Sigmoid colon (tissue), 7 donors: ENCODE measurements around the gene TOX4. TPM values are rescaled to one million over a fixed set of nuclear protein-coding genes. Genes with fewer than 3 reads are reported as not detected.

Source experiments
- DNase-seq: peaks from one replicate; pipeline ENCODE4 v3.0.0-alpha.2; 2019
- H3K27ac ChIP-seq, 4 donors: fragments of 200-600 bp; sonication (generic); one replicate each; pipeline ENCODE4 v1.5.1; 2016 to 2019; ENCODE audit warnings: mild to moderate bottlenecking in 1 of 4
- H3K27me3 ChIP-seq, 3 donors: fragments of 200-600 bp; sonication (generic); one replicate each; pipeline ENCODE4 v1.5.1; 2019; ENCODE audit warnings: mild to moderate bottlenecking in 1 of 3
- H3K36me3 ChIP-seq, 4 donors: fragments of 200-600 bp; sonication (generic); one replicate each; pipeline ENCODE4 v1.5.1; 2016 to 2019
- H3K4me1 ChIP-seq, 4 donors: fragments of 200-600 bp; sonication (generic); one replicate each; pipeline ENCODE4 v1.5.1; 2017 to 2019
- H3K4me3 ChIP-seq, 4 donors: fragments of 200-600 bp; sonication (generic); one replicate each; pipeline ENCODE4 v1.5.1; 2017 to 2019; ENCODE audit warnings: mild to moderate bottlenecking in 2 of 4, moderate library complexity in 1 of 4
- H3K9me3 ChIP-seq, 4 donors: fragments of 200-600 bp in 3 of 4; sonication (generic) in 3 of 4; one replicate each; pipeline versions ENCODE4 v1.5.1 to v1.6.1; 2013 to 2019
- EP300 ChIP-seq, 4 donors: sonication (generic); formaldehyde crosslinking; IDR thresholded peaks; one replicate each; pipeline ENCODE4 v1.6.1; 2017; ENCODE audit warnings: antibody characterized with exemption in 4 of 4
- POLR2A ChIP-seq, 2 donors: fragments of 450-650 bp; IDR thresholded peaks; one replicate each; pipeline ENCODE4 v1.6.1; 2016; ENCODE audit warnings: antibody characterized with exemption in 2 of 2, mild to moderate bottlenecking in 2 of 2, moderate library complexity in 2 of 2
- POLR2AphosphoS5 ChIP-seq, 4 donors: sonication (generic); formaldehyde crosslinking; IDR thresholded peaks; one replicate each; pipeline ENCODE4 v1.6.1; 2017; ENCODE audit warnings: antibody characterized with exemption in 4 of 4
- WGBS, 2 donors: extraction: QIAGEN DNeasy Blood & Tissue Kit; methylation state at CpG; one replicate each; pipeline ENCODE4 v1.1.7; 2013; 5-methylcytosine and 5-hydroxymethylcytosine counted together
- intact Hi-C: fragments of 100-400 bp; cut with DNase I; formaldehyde crosslinking; loops from one replicate; pipeline ENCODE4 v1.15.1; 2023
- polyA plus RNA-seq, 3 donors: library from polyadenylated mRNA; stranded (reverse); fragments of 200-250 nt; gene quantifications; one replicate each; pipeline ENCODE4 v1.2.3, GENCODE V29; 2013
- total RNA-seq, 4 donors: library from RNA; depleted of rRNA; stranded (reverse); fragments of >200 nt; gene quantifications; one replicate each; pipeline ENCODE4 v1.1.0, GENCODE V29; 2016
- TF ChIP-seq, protein P1 (sequence below), 4 experiments: fragments of 450-650 bp in 3 of 4; fragments of 200-600 bp in 1 of 4; IDR thresholded peaks; one replicate each; pipeline ENCODE4 v1.5.1; 2016 to 2019; ENCODE audit warnings: antibody characterized with exemption in 4 of 4, mild to moderate bottlenecking in 3 of 4, moderate library complexity in 2 of 4
- donor health status: healthy with polysubstance abuse.
- donor health status: Bipolar disorder and iron deficiency.
- donor health status: healthy.

The TOX4 gene
- total and polyA plus RNA-seq, 7 donors = 22.2 to 71.8 (median 40.0) TPM

DNA sequence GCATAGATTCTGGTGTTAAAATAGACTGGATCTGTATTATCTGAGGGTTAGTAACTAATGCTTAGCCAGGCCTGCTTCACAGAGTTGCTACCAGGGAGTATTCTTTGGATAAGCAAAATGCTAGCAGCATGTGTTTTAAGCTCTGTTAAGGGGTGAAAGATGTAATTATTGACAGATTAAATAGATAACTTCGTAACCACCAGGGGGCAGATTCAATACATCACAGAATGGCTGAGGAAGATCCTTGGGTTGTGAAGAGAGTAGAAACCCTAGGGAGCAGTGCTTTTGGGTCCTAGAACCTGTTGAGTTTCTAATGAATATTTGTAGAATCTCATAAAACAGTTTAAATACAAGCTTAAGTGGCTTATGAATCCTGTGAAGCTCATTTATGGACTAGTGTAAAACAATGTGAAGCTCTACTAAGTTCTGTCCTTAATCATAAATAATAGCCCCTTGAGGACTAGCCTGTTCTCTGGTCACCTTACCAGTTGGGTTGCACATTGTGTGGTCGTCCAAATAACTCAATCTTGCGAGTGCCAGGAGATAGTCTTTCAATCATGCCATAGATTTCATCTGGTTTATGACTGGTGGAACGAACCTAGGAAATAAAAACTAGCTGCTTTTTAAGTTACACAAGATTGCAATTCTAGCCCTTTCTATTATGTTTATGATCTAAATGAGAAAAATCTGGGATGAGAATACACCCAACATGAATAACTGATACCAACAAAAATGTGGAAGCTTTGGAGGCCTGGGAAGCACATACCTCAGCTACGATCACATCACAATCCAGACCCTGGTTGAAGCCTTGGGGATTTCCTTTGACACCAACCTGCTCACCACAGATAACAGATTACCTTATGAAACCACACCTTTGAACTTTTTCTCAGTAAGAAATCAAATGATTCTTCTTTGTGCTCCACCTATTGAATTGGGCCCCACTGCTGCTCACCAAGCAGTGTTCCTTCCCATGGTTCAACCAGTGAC is 21.8 kb downstream of the TOX4 start:
- peak overlapping the region in 1 of 4 donors; percentile 23 for H3K27ac ChIP-seq
- no peaks in the 10 kb centered on the region for H3K27me3 ChIP-seq
- no peak for DNase-seq
- peaks cover 4 to 98% (median 45%) of the 10 kb centered on the region in 4 donors for H3K36me3 ChIP-seq
- no peak overlapping the region for H3K4me3 ChIP-seq
- TF ChIP-seq, protein P1, sequence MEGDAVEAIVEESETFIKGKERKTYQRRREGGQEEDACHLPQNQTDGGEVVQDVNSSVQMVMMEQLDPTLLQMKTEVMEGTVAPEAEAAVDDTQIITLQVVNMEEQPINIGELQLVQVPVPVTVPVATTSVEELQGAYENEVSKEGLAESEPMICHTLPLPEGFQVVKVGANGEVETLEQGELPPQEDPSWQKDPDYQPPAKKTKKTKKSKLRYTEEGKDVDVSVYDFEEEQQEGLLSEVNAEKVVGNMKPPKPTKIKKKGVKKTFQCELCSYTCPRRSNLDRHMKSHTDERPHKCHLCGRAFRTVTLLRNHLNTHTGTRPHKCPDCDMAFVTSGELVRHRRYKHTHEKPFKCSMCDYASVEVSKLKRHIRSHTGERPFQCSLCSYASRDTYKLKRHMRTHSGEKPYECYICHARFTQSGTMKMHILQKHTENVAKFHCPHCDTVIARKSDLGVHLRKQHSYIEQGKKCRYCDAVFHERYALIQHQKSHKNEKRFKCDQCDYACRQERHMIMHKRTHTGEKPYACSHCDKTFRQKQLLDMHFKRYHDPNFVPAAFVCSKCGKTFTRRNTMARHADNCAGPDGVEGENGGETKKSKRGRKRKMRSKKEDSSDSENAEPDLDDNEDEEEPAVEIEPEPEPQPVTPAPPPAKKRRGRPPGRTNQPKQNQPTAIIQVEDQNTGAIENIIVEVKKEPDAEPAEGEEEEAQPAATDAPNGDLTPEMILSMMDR (IDR thresholded peaks at IDR 0.05) = peak; percentile 25 to 45 (median 37)
- no peak for TF ChIP-seq POLR2AphosphoS5 (IDR thresholded peaks at IDR 0.05)
- H3K4me1 ChIP-seq = peaks cover 0 to 7% (median 3%) of the 10 kb centered on the region in 4 donors
- 63 to 70% methylated on average over 5 of the region's 5 CpGs for WGBS, 2 donors
- H3K9me3 ChIP-seq = no peaks in the 10 kb centered on the region
- intact Hi-C loops = loop anchor here (1.0 kb wide), 1 partner anchor 58 kb away; no protein-coding TSS in a partner anchor

DNA sequence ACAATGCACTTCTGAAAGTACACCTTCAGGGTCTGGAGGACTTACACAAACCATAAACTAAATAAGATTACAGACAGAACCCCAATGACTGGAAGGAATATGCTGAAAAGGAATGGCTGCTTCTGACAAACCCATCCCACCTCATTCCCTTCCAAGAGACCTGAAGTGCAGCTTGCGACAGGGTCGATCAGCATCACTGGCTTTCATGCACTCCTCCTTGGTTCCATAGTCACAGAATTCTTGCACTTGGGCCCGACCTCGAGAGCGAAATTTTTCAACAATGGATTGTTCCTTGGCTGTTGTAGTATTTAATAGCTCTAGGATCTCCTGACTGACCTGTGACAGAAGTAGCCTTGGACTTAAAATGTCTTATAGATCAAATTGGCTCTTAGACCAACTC is 24.6 kb downstream of the TOX4 start:
- 93% methylated on average over 5 of the region's 5 CpGs for WGBS, 2 donors
- Histone ChIP-seq H3K4me1 (peaks cover 0 to 7% (median 3%) of the 10 kb centered on the region in 4 donors), H3K9me3 (no peaks in the 10 kb centered on the region), H3K27me3 (no peaks in the 10 kb centered on the region), H3K27ac (no peak overlapping the region), H3K4me3 (no peak overlapping the region), H3K36me3 (peaks cover 0 to 71% (median 29%) of the 10 kb centered on the region in 4 donors)
- no peak for DNase-seq
- TF ChIP-seq POLR2A (IDR thresholded peaks at IDR 0.05) (no peak), POLR2AphosphoS5 (IDR thresholded peaks at IDR 0.05) (no peak), EP300 (IDR thresholded peaks at IDR 0.05) (no peak)
- TF ChIP-seq, protein P1 (IDR thresholded peaks at IDR 0.05) = no peak
- intact Hi-C loops = no loop called here

DNA sequence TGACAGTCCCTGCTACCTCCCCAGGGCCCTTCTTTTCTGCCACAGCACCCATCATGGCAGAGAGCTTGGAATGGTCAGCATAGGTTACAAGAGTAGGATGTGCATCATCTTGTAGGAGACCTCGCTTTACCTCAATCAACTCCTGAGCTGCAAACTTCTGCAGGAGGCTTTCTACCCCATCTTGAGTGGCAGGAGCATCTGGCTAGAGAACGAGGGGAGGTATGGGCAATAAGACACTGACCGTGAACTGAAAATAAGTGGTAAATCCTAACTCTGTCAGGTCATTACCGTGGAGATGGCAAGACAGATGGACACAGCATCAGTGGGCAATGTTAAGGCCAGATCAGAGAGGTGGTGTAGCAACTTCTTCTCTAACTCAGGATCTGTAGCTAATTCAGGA is 26.4 kb downstream of the TOX4 start:
- no peaks in the 10 kb centered on the region for H3K27me3 ChIP-seq
- no peak for DNase-seq
- H3K27ac ChIP-seq = no peak overlapping the region
- no peak overlapping the region for H3K4me3 ChIP-seq
- WGBS, 2 donors = 94 to 97% methylated on average over 4 of the region's 4 CpGs
- peaks cover 0 to 7% (median 2%) of the 10 kb centered on the region in 4 donors for H3K4me1 ChIP-seq
- peaks cover 0 to 60% (median 26%) of the 10 kb centered on the region in 4 donors for H3K36me3 ChIP-seq
- no peaks in the 10 kb centered on the region for H3K9me3 ChIP-seq
- TF ChIP-seq, protein P1 (IDR thresholded peaks at IDR 0.05) = no peak
- TF ChIP-seq EP300 (IDR thresholded peaks at IDR 0.05) = no peak
- no peak for TF ChIP-seq POLR2A (IDR thresholded peaks at IDR 0.05)
- TF ChIP-seq POLR2AphosphoS5 (IDR thresholded peaks at IDR 0.05) = peak in 1 of 4 donors; percentile 6
- intact Hi-C loops = no loop called here

DNA sequence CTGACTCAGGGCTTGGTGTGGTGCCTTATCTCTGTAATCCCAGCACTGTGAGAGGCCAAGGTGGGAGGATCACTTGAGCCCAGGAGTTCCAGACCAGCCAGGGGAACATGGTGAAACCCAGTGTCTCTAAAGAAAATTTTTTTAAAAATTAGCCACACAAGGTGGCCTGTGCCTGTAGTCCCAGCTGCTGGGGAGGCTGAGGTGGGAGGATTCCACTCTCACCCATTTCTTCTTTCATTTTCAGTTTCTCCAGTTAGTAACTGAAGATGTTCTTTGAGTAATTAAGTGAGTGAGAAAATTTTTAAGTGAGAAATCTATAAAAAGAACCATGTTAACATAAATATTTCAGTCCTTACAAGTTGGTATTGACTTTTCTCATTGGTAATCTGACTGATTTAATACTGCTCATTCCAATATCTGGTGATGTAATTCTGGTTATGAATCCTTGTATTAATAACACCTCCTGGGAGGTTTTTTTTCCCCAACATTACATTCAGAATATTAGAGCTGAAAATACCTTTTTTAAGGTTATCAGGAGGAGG is 28.1 kb downstream of the TOX4 start:
- TF ChIP-seq POLR2AphosphoS5 (IDR thresholded peaks at IDR 0.05) (no peak), POLR2A (IDR thresholded peaks at IDR 0.05) (no peak), EP300 (IDR thresholded peaks at IDR 0.05) (no peak)
- TF ChIP-seq, protein P1 (IDR thresholded peaks at IDR 0.05) = no peak
- Histone ChIP-seq H3K27me3 (no peaks in the 10 kb centered on the region), H3K4me3 (no peak overlapping the region), H3K36me3 (peaks cover 0 to 43% (median 20%) of the 10 kb centered on the region in 4 donors), H3K9me3 (no peaks in the 10 kb centered on the region), H3K27ac (no peak overlapping the region), H3K4me1 (peaks cover 0 to 17% (median 14%) of the 10 kb centered on the region in 4 donors)
- intact Hi-C loops = no loop called here
- no peak for DNase-seq
